Measurements from ENCODE around the gene ADAT3.
"Not testable (repeated sequence)": the region's sequence is repeated elsewhere in the genome, so short reads cannot be mapped to it uniquely, and the experiment has no call there.

ADAT3 gene

GRCh38 chr19:1882786-1883692 is 22.2 kb upstream of the ADAT3 start:
- DNase-seq: peak in 4 of 58 donors; percentile 33 to 48 (median 44)

- no peak for DNase-seq
Observed at GRCh38 chr19:1883784-1884183, 21.4 kb upstream of the ADAT3 start.

- no peak for DNase-seq
Observed at GRCh38 chr19:1884291-1884718, 20.9 kb upstream of the ADAT3 start.

- DNase-seq: no peak
Observed at GRCh38 chr19:1884719-1885334, 20.4 kb upstream of the ADAT3 start.

- peak; percentile 39 to 95 (median 88) for DNase-seq
Observed at GRCh38 chr19:1885398-1886119, 19.6 kb upstream of the ADAT3 start, which contains the start of gene ABHD17A. TSS of gene ABHD17A (minus strand) at chr19:1885496. CDS start at chr19:1881566, 3,930 bp downstream.

- DNase-seq: not testable (repeated sequence)
Observed at GRCh38 chr19:1886360-1886759, 18.8 kb upstream of the ADAT3 start.

- DNase-seq: no peak
Observed at GRCh38 chr19:1888385-1888784, 16.8 kb upstream of the ADAT3 start.

GRCh38 chr19:1889907-1890306 is 15.3 kb upstream of the ADAT3 start:
- DNase-seq: no peak

- no peak for DNase-seq
Observed at GRCh38 chr19:1893791-1894190, 11.4 kb upstream of the ADAT3 start.

- no peak for DNase-seq
Observed at GRCh38 chr19:1896508-1896907, 8.7 kb upstream of the ADAT3 start.

GRCh38 chr19:1901940-1902404 is 3.2 kb upstream of the ADAT3 start:
- peak in 8 of 58 donors; percentile 15 to 34 (median 23) for DNase-seq

- DNase-seq: no peak
Observed at GRCh38 chr19:1902923-1903322, 2.3 kb upstream of the ADAT3 start.

GRCh38 chr19:1904860-1905109 is 414 bp upstream of the ADAT3 start:
- no peak for DNase-seq

- peak in 1 of 58 donors; percentile 27 for DNase-seq
Observed at GRCh38 chr19:1905863-1906375, 720 bp downstream of the ADAT3 start.

- no peak for DNase-seq
Observed at GRCh38 chr19:1906985-1907562, 1.9 kb downstream of the ADAT3 start.

- peak in 25 of 58 donors; percentile 10 to 70 (median 44) for DNase-seq
Observed at GRCh38 chr19:1907563-1908363, 2.6 kb downstream of the ADAT3 start.

- DNase-seq: no peak
Observed at GRCh38 chr19:1908364-1908678, 3.1 kb downstream of the ADAT3 start.

GRCh38 chr19:1909761-1910080 is 4.5 kb downstream of the ADAT3 start:
- DNase-seq: peak in 1 of 58 donors; percentile 28

- peak in 15 of 58 donors; percentile 8 to 46 (median 22) for DNase-seq
Observed at GRCh38 chr19:1910177-1910576, 5.0 kb downstream of the ADAT3 start.

- DNase-seq: no peak
Observed at GRCh38 chr19:1911098-1911497, 5.9 kb downstream of the ADAT3 start.

- no peak for DNase-seq
Observed at GRCh38 chr19:1911995-1912394, 6.8 kb downstream of the ADAT3 start.

All from anterior cingulate cortex (tissue), 58 donors.